ENCODE results near the gene EFHD1. TPM values are rescaled to one million over a fixed set of nuclear protein-coding genes. Genes with fewer than 3 reads are reported as not detected.

EFHD1 gene
- total RNA-seq, 1 donor from 2014 or later, result 5.6 TPM

DNA sequence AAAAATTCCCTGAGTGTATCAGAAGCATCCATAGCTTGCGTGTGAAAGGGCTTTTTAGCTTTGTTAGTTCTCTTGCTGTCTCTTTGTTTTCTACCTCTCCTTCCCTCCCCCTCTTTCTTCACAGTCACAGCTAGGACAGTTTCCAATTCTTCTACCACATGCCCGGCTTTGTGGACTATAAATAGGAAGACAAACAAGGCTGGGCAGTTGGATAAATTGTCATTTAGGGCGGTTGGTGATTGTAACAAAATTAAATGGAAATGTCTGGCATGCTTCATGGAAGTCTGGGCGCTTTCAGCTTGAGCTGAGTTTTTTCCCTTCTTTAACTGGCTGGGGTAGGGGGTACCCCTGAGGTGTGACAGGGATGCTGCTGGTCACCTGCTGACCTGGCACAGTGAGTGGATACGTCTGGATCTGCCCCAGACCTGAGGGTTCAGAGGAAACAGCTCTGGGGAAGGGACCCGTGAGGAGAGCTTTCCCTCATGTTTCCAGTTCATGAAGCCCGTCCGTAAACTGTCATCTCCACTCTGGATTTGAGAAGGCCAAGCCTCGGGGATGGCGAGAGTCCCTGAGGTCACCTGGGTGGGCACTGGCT, 34.7 kb downstream of the EFHD1 start:
- Mint-ChIP-seq H3K4me1 (no peaks in the 10 kb centered on the region), H3K27ac (no peak overlapping the region), H3K36me3 (no peaks in the 10 kb centered on the region), H3K4me3 (no peak overlapping the region), H3K9me3 (no peaks in the 10 kb centered on the region), H3K27me3 (ENCODE audit: low read depth) (no peaks in the 10 kb centered on the region)
- DNase-seq (ENCODE audit: low spot score in 2 of 2, unreplicated experiment in 2 of 2), result no peak
- TF ChIP-seq, protein P1, sequence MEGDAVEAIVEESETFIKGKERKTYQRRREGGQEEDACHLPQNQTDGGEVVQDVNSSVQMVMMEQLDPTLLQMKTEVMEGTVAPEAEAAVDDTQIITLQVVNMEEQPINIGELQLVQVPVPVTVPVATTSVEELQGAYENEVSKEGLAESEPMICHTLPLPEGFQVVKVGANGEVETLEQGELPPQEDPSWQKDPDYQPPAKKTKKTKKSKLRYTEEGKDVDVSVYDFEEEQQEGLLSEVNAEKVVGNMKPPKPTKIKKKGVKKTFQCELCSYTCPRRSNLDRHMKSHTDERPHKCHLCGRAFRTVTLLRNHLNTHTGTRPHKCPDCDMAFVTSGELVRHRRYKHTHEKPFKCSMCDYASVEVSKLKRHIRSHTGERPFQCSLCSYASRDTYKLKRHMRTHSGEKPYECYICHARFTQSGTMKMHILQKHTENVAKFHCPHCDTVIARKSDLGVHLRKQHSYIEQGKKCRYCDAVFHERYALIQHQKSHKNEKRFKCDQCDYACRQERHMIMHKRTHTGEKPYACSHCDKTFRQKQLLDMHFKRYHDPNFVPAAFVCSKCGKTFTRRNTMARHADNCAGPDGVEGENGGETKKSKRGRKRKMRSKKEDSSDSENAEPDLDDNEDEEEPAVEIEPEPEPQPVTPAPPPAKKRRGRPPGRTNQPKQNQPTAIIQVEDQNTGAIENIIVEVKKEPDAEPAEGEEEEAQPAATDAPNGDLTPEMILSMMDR (IDR thresholded peaks at IDR 0.05; ENCODE audit: unreplicated experiment), result no peak

DNA sequence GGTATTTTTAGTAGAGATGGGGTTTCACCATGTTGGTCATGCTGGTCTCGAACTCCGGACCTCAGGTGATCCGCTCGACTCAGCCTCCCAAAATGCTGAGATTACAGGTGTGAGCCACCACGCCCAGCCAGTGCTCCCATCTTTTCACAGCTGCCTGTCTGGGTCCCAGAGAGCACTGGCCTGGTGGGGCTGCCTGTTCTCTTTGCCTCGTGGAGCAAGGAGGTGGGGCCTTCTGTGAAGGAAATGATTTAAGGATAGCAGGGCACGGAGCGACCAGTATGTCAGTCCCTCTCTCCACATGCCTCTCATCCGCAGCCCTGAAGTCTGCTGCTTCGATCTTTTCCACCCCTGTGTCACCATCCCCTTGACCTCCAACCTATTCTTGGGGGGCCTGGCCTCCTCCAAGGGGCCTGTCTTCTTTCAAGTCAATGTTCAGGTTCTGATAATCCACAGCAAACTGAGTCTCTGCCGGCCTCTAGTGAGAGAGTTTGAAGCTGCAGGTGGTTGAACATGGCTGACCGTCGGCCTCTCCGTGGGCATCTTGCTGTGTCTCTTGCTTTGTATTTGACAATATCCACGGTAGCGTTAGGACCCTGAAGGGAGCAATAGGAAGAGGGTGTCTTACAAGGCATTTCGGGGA, 35.5 kb downstream of the EFHD1 start:
- H3K9me3 Mint-ChIP-seq, result no peaks in the 10 kb centered on the region
- no peak overlapping the region for H3K27ac Mint-ChIP-seq
- no peak overlapping the region for H3K4me3 Mint-ChIP-seq
- no peaks in the 10 kb centered on the region for H3K27me3 Mint-ChIP-seq (ENCODE audit: low read depth)
- H3K36me3 Mint-ChIP-seq, result no peaks in the 10 kb centered on the region
- no peak for DNase-seq (ENCODE audit: low spot score in 2 of 2, unreplicated experiment in 2 of 2)
- TF ChIP-seq, protein P1 (IDR thresholded peaks at IDR 0.05; ENCODE audit: unreplicated experiment), result no peak
- H3K4me1 Mint-ChIP-seq, result no peaks in the 10 kb centered on the region

DNA sequence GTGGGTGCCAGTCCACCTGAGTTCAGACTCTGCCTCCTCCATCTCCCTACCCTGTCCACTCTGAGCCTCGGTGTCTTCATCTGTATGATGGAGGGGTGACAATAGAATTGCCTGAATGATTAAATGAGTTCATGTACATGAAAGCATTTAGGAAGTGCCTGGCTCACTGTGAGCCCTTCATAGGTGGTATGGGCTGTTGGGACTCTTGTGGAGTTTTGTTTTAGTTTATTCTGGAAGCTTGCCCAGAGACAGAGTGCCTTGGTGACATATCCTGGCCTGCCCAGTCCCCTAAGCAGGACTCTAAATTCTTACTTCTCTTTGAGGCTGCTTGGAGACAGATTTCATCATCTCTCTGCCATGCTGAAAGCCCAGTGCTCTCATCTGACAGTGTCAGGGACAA, 39.2 kb downstream of the EFHD1 start:
- Mint-ChIP-seq H3K4me1 (no peaks in the 10 kb centered on the region), H3K9me3 (no peaks in the 10 kb centered on the region), H3K27ac (no peak overlapping the region), H3K4me3 (no peak overlapping the region), H3K36me3 (peaks cover 1% of the 10 kb centered on the region), H3K27me3 (ENCODE audit: low read depth) (no peaks in the 10 kb centered on the region)
- TF ChIP-seq, protein P1 (IDR thresholded peaks at IDR 0.05; ENCODE audit: unreplicated experiment), result no peak
- DNase-seq (ENCODE audit: low spot score in 2 of 2, unreplicated experiment in 2 of 2), result no peak

DNA sequence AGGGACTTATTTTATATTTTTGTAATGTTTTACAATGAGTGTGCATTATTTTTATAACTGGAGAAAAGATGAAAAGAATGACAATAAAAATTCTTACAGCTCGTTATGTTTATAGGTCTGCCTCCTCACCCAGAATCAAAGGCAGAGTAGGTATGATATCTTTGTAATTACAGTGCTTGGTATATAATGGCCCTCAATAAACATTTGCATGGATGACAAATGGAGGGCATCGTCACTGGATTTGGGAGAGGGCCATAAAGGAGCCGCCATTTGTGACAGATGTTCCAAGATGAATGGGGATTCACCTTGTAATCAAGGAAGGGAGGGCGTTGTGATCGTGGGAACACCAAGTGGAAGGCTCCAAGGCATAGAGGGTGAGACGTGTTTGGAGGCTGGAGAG, 41.1 kb downstream of the EFHD1 start:
- Mint-ChIP-seq H3K9me3 (no peaks in the 10 kb centered on the region), H3K4me1 (no peaks in the 10 kb centered on the region), H3K27ac (no peak overlapping the region), H3K4me3 (no peak overlapping the region), H3K27me3 (ENCODE audit: low read depth) (no peaks in the 10 kb centered on the region), H3K36me3 (peaks cover 1% of the 10 kb centered on the region)
- TF ChIP-seq, protein P1 (IDR thresholded peaks at IDR 0.05; ENCODE audit: unreplicated experiment), result no peak
- DNase-seq (ENCODE audit: low spot score in 2 of 2, unreplicated experiment in 2 of 2), result no peak

DNA sequence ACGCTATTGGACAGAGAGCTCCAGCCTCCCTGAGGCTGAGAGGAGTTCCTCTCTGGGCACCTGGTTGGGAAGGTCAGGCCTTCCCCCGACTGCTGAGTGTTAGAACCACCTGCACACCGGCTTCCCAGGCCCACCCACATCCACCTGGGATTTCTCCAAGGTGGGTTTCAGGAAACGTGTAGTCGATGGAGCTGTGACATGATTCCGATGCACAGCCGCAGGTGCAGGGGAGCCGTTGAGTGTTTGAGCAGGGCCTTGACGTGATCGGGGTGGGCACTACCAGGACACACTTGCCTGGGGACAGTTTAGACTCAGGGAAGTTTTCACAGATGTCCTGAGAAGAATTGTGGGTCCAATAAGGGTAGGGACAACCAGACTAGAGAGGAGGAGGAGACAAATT, 42.0 kb downstream of the EFHD1 start:
- no peaks in the 10 kb centered on the region for H3K27me3 Mint-ChIP-seq (ENCODE audit: low read depth)
- no peak overlapping the region for H3K4me3 Mint-ChIP-seq
- TF ChIP-seq, protein P1 (IDR thresholded peaks at IDR 0.05; ENCODE audit: unreplicated experiment), result no peak
- no peaks in the 10 kb centered on the region for H3K9me3 Mint-ChIP-seq
- no peak overlapping the region for H3K27ac Mint-ChIP-seq
- peaks cover 1% of the 10 kb centered on the region for H3K36me3 Mint-ChIP-seq
- DNase-seq (ENCODE audit: low spot score in 2 of 2, unreplicated experiment in 2 of 2), result no peak
- H3K4me1 Mint-ChIP-seq, result no peaks in the 10 kb centered on the region

Data from mesothelial cell of epicardium (in vitro differentiated cells).